ENCODE measurements around the gene PICALM. TPM values are rescaled to one million over a fixed set of nuclear protein-coding genes. Genes with fewer than 3 reads are reported as not detected.

Gene PICALM
- total and polyA plus RNA-seq, 4 donors = 56.8 to 454 (median 152) TPM

DNA sequence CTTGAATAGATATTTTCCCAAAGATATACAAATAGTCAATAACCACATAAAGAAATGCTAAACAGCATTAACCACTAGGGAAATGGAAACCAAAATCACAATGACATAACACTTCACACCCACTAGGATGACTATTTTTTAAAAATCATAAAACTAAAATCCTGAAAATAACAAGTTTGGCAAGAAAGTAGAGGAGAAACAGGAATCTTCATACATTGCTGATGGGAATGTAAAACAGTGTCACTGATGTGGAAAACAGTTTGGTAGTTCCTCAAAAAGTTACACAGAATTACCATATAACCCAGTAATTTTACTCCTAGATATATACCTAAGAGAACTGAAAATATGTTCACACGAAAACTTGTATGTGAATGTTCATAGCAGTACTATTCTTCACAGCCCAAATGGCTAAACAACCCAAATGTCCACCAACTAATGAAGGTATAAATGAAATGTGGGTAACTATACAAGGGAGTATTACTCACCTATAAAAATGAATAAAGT lies 12.5 kb downstream of the PICALM start:
- no peak overlapping the region for H3K4me3 ChIP-seq
- H3K27me3 ChIP-seq (ENCODE audit: control insufficient read depth in 3 of 3, insufficient read depth in 3 of 3, low read length in 2 of 3) = no peaks in the 10 kb centered on the region
- H3K4me1 ChIP-seq (ENCODE audit: control insufficient read depth in 5 of 5, insufficient read depth in 5 of 5, low read length in 5 of 5) = peaks cover 0 to 36% (median 4%) of the 10 kb centered on the region in 5 donors
- DNase-seq = no peak
- H3K9me3 ChIP-seq (ENCODE audit: control insufficient read depth in 4 of 4, insufficient read depth in 3 of 4, low read length in 3 of 4) = no peaks in the 10 kb centered on the region
- 76 to 84% methylated on average over 1 of the region's 1 CpG for WGBS, 2 donors
- no peak overlapping the region for H3K9ac ChIP-seq (ENCODE audit: insufficient read depth in 1 of 2, low read length in 2 of 2)
- H3K36me3 ChIP-seq (ENCODE audit: control insufficient read depth in 4 of 4, insufficient read depth in 4 of 4, low read length in 4 of 4) = no peaks in the 10 kb centered on the region
- ATAC-seq (ENCODE audit: insufficient read depth, low FRiP score) = no peak
- no peak overlapping the region for H3K27ac ChIP-seq (ENCODE audit: low read depth in 1 of 2, low read length in 1 of 2)
- TF ChIP-seq, protein P1, sequence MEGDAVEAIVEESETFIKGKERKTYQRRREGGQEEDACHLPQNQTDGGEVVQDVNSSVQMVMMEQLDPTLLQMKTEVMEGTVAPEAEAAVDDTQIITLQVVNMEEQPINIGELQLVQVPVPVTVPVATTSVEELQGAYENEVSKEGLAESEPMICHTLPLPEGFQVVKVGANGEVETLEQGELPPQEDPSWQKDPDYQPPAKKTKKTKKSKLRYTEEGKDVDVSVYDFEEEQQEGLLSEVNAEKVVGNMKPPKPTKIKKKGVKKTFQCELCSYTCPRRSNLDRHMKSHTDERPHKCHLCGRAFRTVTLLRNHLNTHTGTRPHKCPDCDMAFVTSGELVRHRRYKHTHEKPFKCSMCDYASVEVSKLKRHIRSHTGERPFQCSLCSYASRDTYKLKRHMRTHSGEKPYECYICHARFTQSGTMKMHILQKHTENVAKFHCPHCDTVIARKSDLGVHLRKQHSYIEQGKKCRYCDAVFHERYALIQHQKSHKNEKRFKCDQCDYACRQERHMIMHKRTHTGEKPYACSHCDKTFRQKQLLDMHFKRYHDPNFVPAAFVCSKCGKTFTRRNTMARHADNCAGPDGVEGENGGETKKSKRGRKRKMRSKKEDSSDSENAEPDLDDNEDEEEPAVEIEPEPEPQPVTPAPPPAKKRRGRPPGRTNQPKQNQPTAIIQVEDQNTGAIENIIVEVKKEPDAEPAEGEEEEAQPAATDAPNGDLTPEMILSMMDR (IDR thresholded peaks at IDR 0.05; ENCODE audit: control extremely low read depth, extremely low read depth) = no peak

DNA sequence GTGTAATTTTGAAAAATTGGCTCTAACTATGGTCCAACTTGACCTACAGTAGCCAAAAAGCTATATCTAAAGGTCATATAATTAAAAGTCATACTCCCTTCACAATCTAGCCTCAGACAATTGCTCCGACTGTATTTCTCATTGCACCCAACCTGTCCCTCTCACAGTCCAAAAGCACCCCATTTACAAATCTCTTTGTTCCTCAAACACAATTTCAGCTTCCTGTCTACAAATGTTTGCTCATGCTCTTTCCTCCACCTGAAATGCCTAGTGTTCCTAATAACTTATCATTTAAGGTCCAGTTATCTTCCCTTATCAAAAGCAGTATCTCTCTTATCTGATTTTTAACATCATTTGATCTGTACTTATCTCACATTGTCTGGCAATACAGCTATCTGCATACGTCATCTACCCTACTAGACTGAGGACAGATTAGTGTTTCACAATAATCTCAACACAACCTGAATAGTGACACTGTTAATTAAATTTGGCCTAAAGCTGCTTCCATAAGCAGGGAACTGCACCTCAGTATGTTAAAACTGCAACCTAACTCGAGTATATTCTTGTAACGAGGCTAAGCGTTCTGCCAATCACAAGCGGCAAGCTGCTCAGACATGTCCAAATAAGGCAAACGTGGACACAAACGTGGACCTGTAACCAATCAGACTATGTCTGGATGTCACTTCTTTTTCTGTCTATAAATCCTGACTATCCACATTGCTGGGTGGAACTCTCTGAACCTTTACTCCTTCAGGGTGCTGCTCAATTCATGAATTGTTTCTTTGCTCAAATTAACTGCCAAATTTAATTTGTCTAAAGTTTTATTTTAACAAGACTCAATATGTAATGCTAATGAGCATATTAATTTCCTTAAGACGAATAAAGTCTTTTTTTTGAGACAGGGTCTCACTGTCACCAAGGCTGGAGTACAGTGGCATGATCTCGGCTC lies 15.9 kb downstream of the PICALM start:
- H3K9me3 ChIP-seq (ENCODE audit: control insufficient read depth in 4 of 4, insufficient read depth in 3 of 4, low read length in 3 of 4) = no peaks in the 10 kb centered on the region
- no peak overlapping the region for H3K27ac ChIP-seq (ENCODE audit: low read depth in 1 of 2, low read length in 1 of 2)
- H3K4me3 ChIP-seq = no peak overlapping the region
- no peak overlapping the region for H3K9ac ChIP-seq (ENCODE audit: insufficient read depth in 1 of 2, low read length in 2 of 2)
- no peak for DNase-seq
- 70 to 72% methylated on average over 10 of the region's 10 CpGs for WGBS, 2 donors
- no peak for ATAC-seq (ENCODE audit: insufficient read depth, low FRiP score)
- H3K36me3 ChIP-seq (ENCODE audit: control insufficient read depth in 4 of 4, insufficient read depth in 4 of 4, low read length in 4 of 4) = no peaks in the 10 kb centered on the region
- TF ChIP-seq, protein P1 (IDR thresholded peaks at IDR 0.05; ENCODE audit: control extremely low read depth, extremely low read depth) = no peak
- no peaks in the 10 kb centered on the region for H3K27me3 ChIP-seq (ENCODE audit: control insufficient read depth in 3 of 3, insufficient read depth in 3 of 3, low read length in 2 of 3)
- H3K4me1 ChIP-seq (ENCODE audit: control insufficient read depth in 5 of 5, insufficient read depth in 5 of 5, low read length in 5 of 5) = peaks cover 0 to 27% (median 4%) of the 10 kb centered on the region in 5 donors

DNA sequence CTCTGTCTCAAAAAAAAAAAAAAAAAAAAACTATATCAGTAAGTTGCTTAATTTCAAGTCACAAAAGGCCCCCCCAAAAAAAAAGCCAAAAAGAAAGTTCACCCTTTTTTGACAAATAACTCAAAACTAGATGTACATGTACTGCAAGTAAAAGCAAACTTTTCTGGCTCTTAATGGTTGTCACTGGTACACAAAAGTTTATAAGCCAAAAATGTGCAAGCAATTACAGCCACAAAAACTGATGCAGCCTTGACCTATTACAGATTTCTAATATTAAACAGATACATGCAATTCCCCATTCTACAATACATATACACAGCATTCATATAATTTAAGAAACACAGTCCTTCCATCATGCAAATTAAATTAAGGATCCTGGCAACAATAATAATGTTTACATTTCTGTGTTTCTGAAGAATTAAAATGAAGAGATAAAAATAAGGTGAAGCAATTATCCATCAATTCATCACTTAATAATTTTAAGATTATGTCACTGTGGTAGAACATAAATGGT lies 18.6 kb downstream of the PICALM start:
- H3K9ac ChIP-seq (ENCODE audit: insufficient read depth in 1 of 2, low read length in 2 of 2) = no peak overlapping the region
- no peaks in the 10 kb centered on the region for H3K9me3 ChIP-seq (ENCODE audit: control insufficient read depth in 4 of 4, insufficient read depth in 3 of 4, low read length in 3 of 4)
- no peak for DNase-seq
- TF ChIP-seq, protein P1 (IDR thresholded peaks at IDR 0.05; ENCODE audit: control extremely low read depth, extremely low read depth) = no peak
- no peak overlapping the region for H3K4me3 ChIP-seq
- peaks cover 0 to 39% (median 7%) of the 10 kb centered on the region in 5 donors for H3K4me1 ChIP-seq (ENCODE audit: control insufficient read depth in 5 of 5, insufficient read depth in 5 of 5, low read length in 5 of 5)
- no peaks in the 10 kb centered on the region for H3K27me3 ChIP-seq (ENCODE audit: control insufficient read depth in 3 of 3, insufficient read depth in 3 of 3, low read length in 2 of 3)
- no peak for ATAC-seq (ENCODE audit: insufficient read depth, low FRiP score)
- no peaks in the 10 kb centered on the region for H3K36me3 ChIP-seq (ENCODE audit: control insufficient read depth in 4 of 4, insufficient read depth in 4 of 4, low read length in 4 of 4)
- H3K27ac ChIP-seq (ENCODE audit: low read depth in 1 of 2, low read length in 1 of 2) = no peak overlapping the region

Data from lung (tissue), 12 donors.